GM21360 (cell line): Measurements from ENCODE around the gene VPS37D.
A peak's percentile ranks its signal among the peaks of the same experiment; 100 is the strongest.

Experiments used
- ATAC-seq: cut with Tn5 transposase; IDR thresholded peaks from one replicate; pipeline ENCODE4 v1.9.1; 2021; ENCODE audit warnings: mild to moderate bottlenecking, moderate library complexity; ENCODE audit not compliant: unreplicated experiment

VPS37D gene

DNA sequence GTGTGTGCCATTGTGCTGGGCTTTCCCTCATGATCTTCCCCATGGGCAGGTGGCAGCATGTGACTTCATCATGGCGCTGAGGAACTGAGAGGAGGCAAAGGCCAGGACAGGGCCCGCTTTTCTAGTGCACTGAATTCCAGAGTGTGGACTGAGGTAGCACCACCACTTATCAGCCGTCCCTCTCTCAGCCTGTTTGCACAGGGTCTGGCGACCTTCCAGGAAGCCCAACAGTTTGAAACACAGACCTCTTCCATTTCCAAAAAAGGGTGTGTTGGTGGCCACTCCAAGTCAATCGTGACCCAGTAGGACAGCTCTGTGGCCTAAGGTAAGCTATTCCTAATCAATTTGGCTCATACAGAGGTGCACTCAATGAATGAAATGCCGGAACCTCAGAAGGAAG lies 11.2 kb downstream of the VPS37D start:
- ATAC-seq, result no peak

DNA sequence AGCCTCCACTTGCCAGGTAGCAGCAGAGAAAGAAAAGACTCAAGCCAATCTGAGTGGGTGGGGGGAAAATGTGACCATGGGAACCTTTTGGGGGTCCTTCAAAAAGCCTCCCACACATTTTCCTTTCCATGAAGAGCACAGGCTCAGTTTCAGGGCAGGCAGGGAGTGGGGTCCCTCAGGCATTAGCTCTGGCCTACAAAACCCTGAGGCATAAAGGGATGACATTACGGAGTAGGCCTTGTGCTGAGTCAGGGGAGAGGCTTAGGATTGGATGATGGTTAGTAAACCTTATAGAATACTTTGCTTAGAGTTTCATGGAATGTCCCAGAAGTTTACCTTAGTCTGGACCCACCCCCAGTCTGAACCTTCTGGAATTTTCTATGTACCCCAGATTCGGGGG lies 12.1 kb downstream of the VPS37D start:
- ATAC-seq, result no peak

DNA sequence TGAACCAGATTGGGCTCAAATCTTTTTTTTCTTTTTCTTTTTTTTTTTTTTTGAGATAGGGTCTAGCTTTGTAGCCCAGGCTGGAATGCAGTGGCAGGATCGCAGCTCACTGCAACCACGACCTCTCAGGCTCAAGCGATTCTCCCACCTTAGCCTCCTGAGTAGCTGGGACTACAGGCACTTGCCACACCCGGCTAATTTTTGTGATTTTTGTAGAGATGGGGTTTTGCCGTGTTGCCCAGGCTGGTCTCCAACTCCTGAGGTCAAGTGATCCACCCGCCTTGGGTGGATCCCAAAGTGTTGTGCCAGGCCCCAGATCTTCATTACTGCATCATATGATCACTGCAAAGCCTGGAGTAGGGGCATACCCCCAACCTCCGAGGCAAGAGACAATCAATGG lies 12.9 kb downstream of the VPS37D start:
- ATAC-seq, result no peak

DNA sequence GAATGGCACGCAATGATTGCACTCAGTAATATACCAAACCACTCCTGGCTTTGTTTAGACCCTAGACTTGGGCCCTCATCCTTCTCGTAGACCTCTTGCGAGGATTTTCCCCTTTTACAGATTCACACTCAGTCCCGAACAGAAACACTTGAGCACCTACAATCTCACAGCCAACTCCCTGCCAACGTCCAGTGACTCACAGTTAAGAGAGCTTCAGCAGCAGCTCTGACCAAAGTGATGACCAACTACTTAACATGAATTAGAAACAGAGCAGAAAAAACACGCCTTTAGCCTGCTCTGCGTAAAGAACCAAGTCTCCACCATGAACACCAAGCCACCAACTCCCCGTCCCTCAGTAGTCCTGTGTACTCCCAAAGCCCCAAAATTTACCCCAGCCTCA lies 13.4 kb downstream of the VPS37D start:
- no peak for ATAC-seq

DNA sequence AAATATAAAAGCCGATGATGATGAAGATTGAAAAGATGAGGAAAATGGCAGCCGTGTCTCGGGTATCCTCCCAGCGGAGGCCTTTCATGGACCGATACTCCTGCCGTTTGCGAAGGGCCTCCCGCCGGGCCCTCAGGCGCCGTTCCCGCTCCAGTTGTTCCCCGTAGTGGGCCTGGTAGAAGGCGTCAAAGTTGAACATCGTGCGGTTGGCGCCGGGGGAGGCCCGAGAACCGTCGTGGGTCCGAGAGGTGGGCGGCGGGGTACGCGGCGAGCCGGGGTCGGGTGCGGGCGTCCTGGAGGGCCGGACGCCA lies 15.1 kb downstream of the VPS37D start:
- peak; percentile 9 for ATAC-seq

DNA sequence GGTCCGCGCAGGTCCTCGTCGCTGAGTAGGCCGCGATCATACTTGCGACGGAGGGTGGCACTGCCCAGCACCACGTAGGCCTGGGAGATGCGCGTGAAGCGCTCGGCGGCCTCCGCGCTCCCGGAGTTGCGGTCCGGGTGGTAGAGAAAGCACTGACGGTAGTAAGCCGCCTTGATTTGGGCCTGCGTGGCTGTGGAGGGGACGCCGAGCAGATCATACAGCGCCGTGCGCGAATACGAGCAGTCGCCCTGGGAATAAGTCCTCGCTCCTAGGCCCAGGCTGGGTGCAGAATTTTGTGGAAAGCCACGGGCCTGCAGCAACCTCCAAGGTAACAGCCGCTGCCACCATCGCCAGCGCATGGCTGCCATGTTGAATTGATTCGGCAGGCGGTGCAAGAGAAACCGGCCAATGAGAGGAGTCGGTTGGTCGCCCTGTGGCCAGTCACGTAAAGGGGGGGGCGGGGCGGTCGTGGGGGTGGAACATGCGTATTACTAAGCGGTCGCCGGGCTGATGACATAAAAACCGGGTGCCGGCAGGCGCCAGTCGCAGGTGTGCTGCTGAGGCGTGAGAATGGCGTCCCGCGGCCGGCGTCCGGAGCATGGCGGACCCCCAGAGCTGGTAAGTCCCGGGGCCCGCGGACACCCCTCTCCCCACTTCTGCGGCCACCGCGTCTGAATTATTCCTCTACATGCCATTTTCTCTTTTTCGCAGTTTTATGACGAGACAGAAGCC lies 15.6 kb downstream of the VPS37D start, which contains the start of the genes BUD23 and DNAJC30:
TSS of gene BUD23 (plus strand) at position 542 of the 732 bp plus-strand sequence. CDS start at position 571, 29 bp downstream.
TSS of gene DNAJC30 (minus strand) at position 398 of the 732 bp plus-strand sequence. CDS start at position 368, 30 bp downstream.
- peak; percentile 85 for ATAC-seq

DNA sequence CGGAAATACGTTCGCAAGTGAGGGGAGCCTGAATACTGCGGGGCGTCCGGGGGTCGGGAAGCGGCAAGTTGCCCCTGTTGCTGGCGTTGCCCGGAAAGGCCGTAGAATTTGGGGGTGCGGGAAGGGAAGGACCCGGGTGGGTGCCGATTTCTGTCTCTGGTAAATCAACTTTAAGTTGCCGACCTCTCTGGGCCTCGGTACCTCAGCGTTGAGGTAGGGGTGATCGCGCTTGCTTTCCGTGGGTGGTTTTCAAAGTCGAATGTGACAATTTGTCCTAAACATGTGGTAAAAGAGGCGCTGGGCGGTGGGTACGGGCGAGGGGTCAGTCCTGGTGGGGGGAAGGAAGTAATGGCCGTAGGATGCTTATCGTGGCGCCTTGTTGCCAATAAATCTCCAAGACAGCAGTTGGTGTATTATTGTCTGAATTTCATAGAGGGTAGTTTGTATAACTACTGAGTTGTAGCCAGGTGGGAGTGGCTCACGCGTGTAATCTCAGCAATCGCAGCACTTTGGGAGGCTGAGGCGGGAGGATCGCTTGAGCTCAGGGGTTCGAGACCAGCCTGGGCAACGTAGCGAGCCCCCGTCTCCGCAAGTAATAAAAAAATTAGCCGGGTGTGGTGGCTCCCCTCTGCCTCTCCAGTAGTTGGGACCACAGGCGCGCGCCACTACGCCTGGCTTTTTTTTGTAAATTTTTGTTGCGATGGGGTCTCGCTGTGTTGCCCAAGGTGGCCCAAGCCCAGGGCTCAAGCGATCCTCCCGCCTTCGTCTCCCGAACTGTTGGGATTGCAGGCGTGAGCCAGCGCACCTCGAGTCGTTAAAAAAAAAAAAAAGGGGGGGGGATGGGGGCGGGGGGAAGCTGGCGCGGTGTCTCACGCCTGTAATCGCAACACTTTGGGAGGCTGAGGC lies 16.4 kb downstream of the VPS37D start:
- ATAC-seq, result peak; percentile 21

DNA sequence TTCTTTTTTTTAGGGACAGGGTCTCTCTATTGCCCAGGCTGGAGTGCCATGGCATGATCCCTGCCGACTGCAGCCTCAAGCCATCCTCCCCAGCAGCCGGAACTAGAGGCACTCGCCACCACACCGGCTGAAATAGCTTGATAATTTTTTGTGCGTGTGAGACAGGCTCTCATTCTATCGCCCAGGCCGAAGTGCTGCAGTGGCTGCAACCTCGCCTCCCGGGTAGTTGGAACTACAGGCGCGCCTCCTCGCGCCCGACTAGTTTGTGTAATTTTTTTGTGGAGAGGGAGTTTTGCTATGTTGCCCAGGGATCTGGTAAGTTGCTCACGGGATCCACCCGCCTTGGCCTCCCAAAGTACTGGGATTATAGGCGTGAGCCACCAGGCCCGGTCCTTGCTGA lies 17.7 kb downstream of the VPS37D start:
- no peak for ATAC-seq

DNA sequence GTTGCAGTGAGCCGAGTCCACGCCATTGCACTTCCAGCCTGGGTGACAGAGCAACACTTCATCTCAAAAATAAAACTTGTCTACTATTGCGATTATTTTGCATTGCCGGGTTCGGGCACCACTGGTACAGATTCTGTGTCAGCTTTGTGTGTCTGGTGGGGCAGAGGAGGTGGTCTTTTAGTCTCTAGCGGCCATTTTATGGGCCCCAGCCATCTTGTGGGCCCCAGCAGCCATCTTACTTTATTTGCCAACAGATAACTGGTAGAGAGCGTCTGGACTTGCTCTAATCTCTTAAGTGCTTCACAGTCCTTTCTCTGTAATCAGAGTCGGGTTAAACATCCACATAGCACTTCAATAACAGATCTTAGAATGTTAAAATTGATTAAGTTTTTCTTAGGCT lies 20.7 kb downstream of the VPS37D start:
- no peak for ATAC-seq

DNA sequence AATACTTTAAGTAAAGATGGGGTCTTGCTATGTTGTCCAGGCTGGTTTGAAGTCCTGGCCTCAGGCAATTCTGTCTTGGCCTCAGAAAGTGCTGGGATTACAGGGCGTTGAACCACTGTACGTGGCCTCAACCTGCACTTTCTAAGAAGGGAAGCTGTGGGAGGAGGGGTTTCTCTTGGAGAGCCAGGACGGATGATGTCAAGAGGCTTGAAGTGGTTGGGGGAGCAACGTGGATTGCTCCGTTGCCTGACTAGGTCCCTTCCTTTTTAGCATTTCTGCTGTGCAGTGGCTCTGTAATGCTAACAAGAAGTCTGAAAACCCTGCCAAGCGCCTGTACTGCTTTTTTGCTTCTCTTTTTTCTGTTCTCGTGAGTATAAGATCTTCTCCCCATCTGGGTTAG lies 23.0 kb downstream of the VPS37D start:
- no peak for ATAC-seq

DNA sequence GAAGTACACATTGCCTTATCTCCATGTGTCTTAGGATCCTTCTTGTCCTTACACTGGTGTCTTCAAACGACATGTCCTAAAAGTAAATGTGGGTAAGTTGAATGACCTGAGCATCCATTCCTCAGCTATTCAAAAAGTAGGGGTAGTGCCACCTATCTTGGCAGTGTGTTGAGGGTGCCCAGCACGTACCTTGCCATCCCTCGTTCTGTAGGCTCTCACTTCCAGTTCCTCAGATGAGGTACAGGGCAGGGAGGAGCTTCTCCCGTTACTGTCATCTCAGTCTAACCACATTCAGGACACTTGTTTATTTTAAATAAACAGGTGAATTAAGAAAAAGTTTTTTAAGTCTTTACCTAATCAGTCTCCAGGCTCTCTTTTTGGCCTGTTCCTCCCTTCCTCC lies 28.7 kb downstream of the VPS37D start:
- ATAC-seq, result no peak

DNA sequence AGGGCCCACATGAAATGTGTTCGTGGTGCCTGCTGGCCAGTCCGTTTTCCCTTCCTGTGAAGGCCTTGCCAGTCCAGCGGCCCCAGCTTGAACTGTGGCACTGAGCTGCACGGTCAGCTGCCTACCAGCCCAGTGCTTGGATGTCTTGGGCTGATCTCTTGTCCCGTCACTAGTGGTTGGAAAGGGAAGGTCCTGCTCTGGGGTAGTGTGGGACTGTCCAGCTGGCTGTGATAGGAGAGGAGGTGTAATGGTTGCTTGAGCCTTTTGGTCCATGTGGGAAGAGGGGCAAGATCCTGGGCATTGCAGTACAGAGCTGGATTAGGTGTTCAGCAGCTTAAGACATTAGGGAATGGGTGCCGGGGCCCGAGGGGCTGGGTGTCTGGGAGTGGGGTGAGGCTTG lies 30.8 kb downstream of the VPS37D start:
- ATAC-seq, result no peak

DNA sequence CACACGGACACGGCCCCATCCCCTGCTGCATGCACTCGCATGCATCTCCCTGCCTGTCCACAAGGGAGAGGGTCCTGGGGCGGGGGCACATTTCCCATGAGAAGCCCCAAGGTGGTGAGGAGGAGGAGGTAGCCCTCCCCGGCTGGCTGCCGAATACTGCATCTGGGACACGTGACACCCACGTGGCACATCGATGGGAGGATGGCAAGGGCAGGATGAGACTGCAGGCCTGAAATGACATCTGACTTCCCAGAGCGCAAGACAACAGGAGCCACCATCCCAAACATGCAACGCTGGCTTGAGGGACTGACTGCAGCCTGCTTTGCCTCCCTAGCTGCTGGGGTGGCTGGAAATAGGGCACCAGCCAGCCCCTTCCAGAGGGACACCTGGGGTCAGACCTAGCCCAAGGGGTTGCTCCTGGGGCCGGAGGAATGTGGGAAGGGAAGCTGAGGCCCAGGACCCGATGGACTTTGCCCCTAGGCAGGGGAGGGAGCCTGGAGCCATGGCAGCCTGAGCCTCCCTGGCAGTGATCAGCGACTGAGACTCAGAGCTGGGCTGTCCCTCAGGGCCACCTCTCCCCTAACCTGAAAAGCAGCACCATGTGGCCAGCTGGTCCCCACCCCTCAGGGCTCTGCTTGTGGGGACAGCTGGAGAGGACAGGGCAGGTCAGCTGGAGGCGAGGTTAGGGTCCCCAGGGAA lies 31.9 kb downstream of the VPS37D start:
- no peak for ATAC-seq

DNA sequence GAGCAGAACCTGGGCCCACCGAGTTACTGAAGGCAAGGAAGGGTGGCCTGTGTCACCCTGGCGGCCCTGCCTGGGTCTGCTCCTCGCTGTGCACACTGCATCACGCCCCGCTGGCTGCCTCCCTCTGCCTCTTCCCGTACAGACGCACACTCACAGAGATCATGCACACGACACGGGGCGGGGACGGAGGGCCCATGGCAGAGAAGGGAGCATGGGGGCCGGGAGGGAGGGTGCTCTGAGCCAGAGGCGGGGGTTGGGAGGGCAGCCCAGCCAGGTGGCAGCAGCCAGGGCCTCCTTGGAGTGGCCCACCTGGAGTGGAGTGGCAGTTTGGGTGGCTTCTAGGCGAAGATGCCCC lies 32.4 kb downstream of the VPS37D start:
- no peak for ATAC-seq

DNA sequence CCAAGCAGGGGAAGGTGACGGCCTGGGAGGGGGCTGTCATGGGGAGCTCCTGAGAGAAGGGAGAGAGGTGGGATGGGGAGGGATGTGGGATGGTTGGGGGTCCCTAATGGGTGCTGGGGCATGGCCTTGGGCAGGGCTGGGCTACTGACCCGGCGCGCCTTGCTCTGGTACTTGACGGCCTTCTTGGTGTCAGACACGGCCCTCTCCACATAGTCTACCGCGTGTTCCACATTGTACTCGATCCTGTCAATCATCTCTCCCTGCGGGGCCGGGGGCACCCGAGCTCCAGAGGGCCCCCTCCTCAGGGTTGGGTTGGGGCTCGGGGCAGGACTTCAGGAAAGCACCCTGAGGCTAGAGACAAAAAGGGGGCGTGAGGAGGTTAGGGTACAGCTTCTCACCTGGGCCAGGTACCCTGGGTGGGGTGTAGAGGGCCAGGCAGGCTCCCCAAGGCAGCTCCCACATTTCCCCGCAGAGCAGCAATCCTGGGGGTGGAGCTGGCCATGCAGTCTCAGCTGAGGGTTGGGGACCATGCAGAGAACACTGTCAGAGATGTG lies 33.0 kb downstream of the VPS37D start:
- ATAC-seq, result no peak

DNA sequence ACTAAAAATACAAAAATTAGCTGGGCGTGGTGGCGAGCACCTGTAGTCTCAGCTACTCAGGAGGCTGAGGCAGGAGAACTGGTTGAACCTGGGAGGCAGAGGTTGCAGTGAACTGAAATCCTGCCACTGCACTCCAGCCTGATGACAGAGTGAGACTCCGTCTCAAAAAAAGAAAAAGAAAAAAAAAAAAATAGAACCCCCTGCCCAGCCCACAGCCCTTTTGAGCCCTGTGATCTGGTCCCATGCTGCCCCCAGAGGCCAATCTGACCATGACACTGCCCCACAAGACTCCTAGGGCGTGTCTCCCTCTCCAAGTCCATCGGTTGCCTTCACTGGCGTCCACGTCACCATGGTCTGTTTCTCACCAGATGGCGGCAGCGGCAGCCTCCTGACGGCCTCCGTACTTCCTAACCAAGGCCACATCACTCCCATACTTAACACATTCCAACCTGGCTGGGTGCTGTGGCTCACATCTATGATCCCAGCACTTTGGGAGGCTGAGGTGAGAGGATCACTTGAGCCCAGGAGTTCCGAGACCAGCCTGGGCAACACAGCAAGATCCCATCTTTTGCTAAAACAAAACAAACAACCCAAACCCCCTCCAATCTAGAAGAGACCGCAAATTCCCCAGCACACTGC lies 33.8 kb downstream of the VPS37D start:
- ATAC-seq, result no peak

DNA sequence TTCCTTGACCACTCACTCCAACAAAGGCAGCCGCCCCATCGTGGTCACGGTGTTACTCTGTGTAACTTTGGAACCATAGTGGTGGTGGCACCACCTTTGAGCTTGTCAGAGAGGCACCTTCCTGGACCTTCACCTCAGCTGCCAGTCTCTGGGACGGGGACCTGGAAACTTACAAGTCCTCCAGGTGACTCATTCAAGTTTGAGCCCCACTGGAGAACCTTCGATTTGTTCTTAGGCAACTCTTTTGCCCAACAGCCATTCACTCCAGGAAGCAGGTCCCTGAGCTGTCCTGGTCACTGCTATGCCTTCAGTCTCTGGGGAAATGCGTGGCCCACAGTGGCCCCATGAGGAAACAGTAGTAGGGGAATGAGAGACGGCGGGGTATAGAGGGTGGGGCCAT lies 34.6 kb downstream of the VPS37D start:
- ATAC-seq, result no peak

DNA sequence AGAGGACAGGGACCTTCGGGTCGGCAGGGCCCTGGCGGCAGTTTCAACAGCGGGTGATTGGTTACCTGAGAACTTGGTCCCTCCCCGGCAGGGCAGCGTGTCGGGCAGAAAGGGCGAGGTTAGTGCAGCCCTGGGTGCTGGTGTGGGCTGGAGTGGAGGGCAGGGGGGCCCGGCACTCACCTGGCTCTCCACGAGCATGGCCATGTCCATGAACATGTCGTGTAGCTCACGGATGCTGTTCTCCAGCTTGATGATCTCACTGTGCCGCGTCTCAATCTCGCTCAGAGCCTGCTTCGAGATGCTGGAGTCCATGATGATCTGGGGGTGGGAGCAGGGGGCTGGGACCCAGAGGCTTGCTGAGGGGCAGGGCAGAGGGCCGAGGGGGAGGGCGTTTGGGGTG lies 35.0 kb downstream of the VPS37D start:
- ATAC-seq, result no peak

DNA sequence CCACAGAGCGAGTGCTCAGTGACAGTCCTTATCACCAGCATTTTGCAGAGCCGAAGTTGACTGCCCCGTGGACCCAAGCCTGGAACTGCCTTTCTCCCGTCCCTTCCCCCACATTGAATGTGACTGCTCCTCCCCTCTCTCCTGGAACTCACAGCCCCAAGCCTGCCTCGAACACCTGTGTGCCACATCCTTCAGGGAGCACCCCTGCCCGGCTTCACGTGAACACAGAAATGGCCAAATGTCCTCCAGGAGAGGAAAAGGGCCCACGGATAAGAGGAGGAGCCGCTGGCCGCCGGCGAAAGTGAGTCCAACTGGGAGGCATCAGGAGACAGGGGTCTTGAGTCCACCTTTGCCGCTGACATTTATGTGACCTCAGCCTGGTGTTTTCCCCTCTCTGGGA lies 35.6 kb downstream of the VPS37D start:
- no peak for ATAC-seq

DNA sequence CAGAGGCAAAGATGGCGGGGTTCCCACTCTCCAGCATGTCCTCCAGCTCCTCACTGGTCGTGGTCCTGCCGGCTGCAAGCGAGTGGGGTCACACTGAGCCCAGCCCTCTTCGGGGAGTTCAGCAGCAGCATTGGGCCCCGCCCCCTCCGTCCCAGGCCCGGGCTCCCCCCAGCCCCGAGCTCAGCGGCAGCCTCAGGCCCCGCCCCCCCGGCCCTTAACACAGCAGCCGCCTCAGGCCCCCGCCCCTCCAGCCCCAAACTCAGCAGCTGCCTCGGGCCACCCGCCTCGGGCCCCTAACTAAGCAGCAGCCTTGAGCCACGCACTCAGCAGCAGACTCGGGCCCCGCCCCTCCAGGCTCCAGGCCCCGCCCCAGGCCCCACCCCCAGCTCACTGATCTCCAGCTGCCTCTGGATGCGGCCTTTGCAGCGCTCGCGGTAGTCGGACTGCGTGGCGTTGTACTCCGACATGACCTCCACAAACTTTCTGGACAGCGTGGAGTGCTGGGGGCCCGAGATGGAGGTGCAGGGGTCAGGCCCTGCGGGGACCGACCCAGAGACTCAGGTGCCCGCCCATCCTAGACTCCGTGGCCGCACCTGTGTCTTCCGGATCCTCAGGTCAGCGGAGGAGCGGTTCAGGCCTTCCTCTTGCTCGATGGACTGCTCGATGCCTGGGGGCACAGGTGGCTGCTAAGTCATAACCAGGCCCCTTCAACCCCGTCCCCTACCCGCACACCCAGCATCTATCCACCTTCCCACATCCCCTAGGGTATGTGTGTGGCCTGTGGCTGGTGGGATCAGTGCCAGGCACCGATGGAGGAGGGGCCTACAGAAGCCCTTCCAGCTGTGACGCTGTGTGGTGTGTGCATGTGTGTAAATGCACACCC lies 36.4 kb downstream of the VPS37D start:
- no peak for ATAC-seq
